ENCODE results near the gene PGAP6. TPM values are rescaled to one million over a fixed set of nuclear protein-coding genes. Genes with fewer than 3 reads are reported as not detected.

PGAP6 gene
- total and polyA plus RNA-seq, 2 of the 13 experiments (the other 11 are each of a cell fraction or from before 2014, with no cell fraction given), result 52.7 to 136 TPM

- TF ChIP-seq KIAA2018 (CRISPR knock-in tag; IDR thresholded peaks at IDR 0.05; ENCODE audit: borderline replicate concordance) (no peak), ZNF12 (CRISPR knock-in tag; IDR thresholded peaks at IDR 0.05) (no peak), ZNF772 (CRISPR knock-in tag; IDR thresholded peaks at IDR 0.05) (0 out of 2 replicates have a peak, but pooled peaks have one; percentile 40), IKZF5 (CRISPR knock-in tag; IDR thresholded peaks at IDR 0.05) (0 out of 2 replicates have a peak, but pooled peaks have one; percentile 19), FOXO4 (CRISPR knock-in tag; conservative IDR thresholded peaks at IDR 0.05) (no peak), PAXIP1 (CRISPR knock-in tag; conservative IDR thresholded peaks at IDR 0.05) (peak; percentile 80), ZNF296 (CRISPR knock-in tag; conservative IDR thresholded peaks at IDR 0.05) (0 out of 2 replicates have a peak, but pooled peaks have one; percentile 47), PBX3 (CRISPR knock-in tag; IDR thresholded peaks at IDR 0.05; ENCODE audit: borderline replicate concordance) (no peak)
Measured at GRCh38 chr16:359871-360697, 21.7 kb downstream of the PGAP6 start (continued).
